Activated CD8-positive, alpha-beta memory T cell treated with anti-CD3 and anti-CD28 coated beads for 36 hours (primary cell): ENCODE results near the gene NLRP11. TPM values are rescaled to one million over a fixed set of nuclear protein-coding genes. Genes with fewer than 3 reads are reported as not detected.

Source experiments
- CTCF ChIA-PET: fragments of 350-600 bp; sonication (Branson Sonifier 250); formaldehyde crosslinking; loops from one replicate; lab custom pipeline; 2021; ENCODE audit warnings: antibody characterized with exemption; lab: Charles Lee
- POLR2A ChIA-PET: fragments of 350-600 bp; sonication (Branson Sonifier 250); formaldehyde crosslinking; loops from one replicate; lab custom pipeline; 2021; ENCODE audit warnings: antibody characterized with exemption; lab: Charles Lee
- total RNA-seq, 2 experiments: library from RNA; stranded (reverse); gene quantifications; one replicate each; pipeline ENCODE4 v1.2.3, GENCODE V29; 2021

The NLRP11 gene
- total RNA-seq: under 1 TPM in 1 of 2 experiments, not detected in 1; 0.06 TPM

- ChIA-PET CTCF (no interaction called here), POLR2A (no interaction called here)
Measured at GRCh38 chr19:55831846-55832245, at the start of gene NLRP11. Gene NLRP11 (minus strand): TSS chr19:55831999. CDS start chr19:55818174, 13,825 bp downstream.

- CTCF ChIA-PET: no interaction called here
- POLR2A ChIA-PET: no interaction called here
Measured at GRCh38 chr19:55877211-55877610, 45.4 kb upstream of the NLRP11 start.

DNA sequence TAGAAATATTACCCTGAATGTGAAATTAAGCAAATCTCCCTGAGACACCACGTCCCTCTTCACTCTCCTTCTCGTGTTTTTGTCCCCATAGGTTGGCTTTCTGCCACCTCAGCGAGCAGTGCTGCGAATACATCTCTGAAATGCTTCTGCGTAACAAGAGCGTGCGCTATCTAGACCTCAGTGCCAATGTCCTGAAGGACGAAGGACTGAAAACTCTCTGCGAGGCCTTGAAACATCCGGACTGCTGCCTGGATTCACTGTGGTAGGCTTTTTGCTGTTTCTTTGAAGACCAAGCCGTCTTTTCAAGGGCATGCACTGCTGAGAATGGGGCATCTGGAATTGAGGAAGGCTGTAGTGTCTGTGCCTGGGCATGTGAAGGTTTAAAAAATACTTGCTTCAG is 38.9 kb upstream of the NLRP11 start:
- POLR2A ChIA-PET: no interaction called here
- CTCF ChIA-PET: no interaction called here

- CTCF ChIA-PET: no interaction called here
Measured at GRCh38 chr19:55867101-55867500, 35.3 kb upstream of the NLRP11 start.

DNA sequence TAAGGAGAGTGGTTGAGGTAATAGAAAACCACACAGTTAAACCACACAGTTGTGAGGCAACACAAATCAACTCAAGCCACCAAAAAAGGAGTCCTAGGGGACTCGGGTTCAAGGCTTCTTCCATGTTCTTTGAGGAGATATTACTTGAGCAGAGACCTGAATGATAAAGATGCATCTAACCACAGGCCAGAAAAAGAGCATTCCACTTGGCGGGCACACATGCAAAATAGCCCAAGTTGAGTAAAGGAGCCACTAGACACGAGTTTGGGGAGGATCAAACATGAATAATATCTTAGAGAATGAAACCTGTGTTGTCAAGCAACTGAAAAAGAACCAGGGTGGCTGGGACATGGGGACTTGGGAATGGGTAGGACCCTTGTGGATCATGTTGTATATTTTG is 34.7 kb upstream of the NLRP11 start:
- ChIA-PET POLR2A (no interaction called here), CTCF (no interaction called here)

More at GRCh38 chr19:55867101-55867500, 35.3 kb upstream of the NLRP11 start:
- POLR2A ChIA-PET: no interaction called here

DNA sequence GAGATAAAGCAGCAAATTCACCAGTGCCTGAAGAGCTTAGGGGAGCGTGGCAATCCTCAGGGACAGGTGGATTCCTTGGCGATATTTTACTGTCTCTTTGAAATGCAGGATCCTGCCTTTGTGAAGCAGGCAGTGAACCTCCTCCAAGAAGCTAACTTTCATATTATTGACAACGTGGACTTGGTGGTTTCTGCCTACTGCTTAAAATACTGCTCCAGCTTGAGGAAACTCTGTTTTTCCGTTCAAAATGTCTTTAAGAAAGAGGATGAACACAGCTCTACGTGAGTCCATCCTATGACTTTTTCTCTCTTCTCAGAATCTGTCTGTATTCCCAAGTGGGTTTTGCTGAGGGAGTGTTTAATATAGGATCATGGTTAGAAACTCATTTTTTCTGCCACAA is 27.2 kb upstream of the NLRP11 start:
- ChIA-PET CTCF (no interaction called here), POLR2A (no interaction called here)

- ChIA-PET CTCF (no interaction called here), POLR2A (no interaction called here)
Measured at GRCh38 chr19:55858401-55858800, 26.6 kb upstream of the NLRP11 start.

DNA sequence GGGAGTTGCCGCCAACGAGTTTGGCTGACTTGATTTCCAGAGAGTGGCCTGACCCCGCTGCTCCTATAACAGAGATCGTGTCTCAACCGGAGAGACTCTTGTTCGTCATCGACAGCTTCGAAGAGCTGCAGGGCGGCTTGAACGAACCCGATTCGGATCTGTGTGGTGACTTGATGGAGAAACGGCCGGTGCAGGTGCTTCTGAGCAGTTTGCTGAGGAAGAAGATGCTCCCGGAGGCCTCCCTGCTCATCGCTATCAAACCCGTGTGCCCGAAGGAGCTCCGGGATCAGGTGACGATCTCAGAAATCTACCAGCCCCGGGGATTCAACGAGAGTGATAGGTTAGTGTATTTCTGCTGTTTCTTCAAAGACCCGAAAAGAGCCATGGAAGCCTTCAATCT is 26.2 kb upstream of the NLRP11 start:
- POLR2A ChIA-PET: no interaction called here
- CTCF ChIA-PET: no interaction called here

DNA sequence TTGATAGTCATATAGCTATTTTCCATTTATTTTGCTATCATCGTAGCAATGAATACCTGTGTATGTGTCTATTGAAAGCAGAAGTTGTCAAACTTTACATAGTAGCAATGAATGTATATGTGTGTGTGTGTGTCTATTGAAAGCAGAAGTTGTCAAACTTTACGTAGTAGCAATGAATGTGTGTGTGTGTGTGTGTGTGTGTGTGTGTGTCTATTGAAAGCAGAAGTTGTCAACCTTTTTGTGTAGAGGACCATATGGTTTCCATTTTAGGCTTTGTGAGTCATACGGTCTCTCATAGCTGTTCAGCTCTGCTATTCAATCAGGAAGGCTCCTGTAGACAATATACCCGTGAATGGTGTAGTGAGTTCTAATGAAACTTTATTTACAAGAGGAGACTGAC is 25.4 kb upstream of the NLRP11 start:
- POLR2A ChIA-PET: no interaction called here
- CTCF ChIA-PET: no interaction called here

DNA sequence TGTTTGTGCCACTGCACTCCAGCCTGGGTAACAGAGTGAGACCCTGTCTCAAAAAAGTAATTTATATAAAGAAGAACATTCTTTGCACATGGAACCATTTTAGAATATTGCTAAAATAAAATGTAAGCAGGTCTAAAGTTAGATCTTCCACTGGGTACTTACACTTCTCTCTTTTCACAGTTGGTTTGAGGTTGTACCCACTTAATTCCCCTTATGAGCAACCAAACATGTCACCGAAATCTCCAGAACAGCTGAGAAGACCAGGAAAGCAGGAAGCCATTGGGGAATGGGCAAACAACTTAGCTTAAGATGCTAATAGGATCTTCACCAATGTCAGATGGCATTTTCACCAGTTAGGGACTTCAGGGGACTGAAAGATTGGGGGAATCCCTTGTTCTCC is 23.4 kb upstream of the NLRP11 start:
- POLR2A ChIA-PET: no interaction called here

DNA sequence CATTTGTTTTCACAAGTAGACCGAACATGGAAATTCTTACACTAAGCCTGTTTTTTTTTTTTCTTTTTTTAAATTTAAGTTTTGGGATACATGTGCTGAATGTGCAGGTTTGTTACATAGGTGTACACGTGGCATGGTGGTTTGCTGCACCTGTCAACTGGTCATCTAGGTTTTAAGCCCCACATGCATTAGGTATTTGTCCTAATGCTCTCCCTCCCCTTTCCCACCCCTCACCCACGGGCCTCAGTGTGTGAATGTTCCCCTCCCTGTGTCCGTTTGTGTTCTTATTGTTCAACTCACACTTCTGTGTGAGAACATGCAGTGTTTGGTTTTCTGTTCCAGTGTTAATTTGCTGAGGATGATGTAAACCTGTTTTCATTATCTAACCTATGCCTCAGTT is 7.1 kb upstream of the NLRP11 start:
- ChIA-PET CTCF (no interaction called here), POLR2A (interaction anchor here (0.6 kb wide), 1 partner anchor 81 kb away, joined by 3 read pairs; no protein-coding TSS in a partner anchor)

More for the DNA sequence above, 23.4 kb upstream of the NLRP11 start:
- CTCF ChIA-PET: no interaction called here

- ChIA-PET CTCF (no interaction called here), POLR2A (no interaction called here)
Measured at GRCh38 chr19:55838251-55838650, 6.5 kb upstream of the NLRP11 start.

DNA sequence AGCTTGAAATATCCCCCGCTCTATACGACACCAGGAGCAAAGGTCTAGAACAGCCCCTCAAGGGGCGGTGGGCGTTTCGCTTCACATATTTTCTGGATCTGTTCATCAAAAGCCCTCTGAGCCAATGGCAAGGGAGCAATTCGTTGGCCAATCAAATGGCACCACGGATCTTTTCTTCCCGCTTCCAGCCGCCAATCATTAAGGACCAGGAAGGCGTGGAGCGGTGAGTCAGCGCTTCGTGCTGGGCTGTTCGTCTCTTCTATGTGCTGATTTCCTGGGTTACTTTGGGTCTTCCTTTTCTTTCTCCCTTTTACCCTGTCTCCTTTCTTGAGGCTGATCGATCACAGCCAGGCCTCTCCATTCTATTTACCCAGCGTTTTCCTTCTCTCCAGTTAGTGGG is 4.5 kb upstream of the NLRP11 start, which contains the start of gene NLRP4:
Gene NLRP4 (plus strand): TSS at position 201 of the 400 bp plus-strand sequence. CDS start 15,541 bp downstream, outside the sequence.
- POLR2A ChIA-PET: no interaction called here
- CTCF ChIA-PET: interaction anchor here (0.7 kb wide), 1 partner anchor 973 kb away, joined by 4 read pairs; no protein-coding TSS in a partner anchor

DNA sequence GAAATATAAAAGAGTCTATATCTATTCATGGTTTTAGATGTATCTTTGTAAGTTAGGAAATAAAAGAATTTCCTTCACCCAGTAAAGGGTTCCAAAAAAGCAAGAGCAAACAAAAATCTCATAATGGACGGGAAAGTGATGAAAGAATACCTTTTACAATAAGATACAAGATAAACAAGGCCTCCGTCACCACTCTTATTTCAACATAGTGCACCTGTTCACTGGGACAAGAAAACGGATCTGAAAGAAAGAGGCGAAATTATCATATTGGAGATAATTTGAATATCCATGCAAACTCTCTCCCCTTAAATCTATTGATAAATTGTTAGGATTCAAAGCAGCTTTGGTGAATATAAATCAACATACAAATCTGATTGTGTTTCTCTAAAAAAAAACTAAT is 877 bp upstream of the NLRP11 start:
- POLR2A ChIA-PET: no interaction called here
- CTCF ChIA-PET: no interaction called here

- ChIA-PET POLR2A (no interaction called here), CTCF (no interaction called here)
Measured at GRCh38 chr19:55830656-55831055, 1.1 kb downstream of the NLRP11 start.

DNA sequence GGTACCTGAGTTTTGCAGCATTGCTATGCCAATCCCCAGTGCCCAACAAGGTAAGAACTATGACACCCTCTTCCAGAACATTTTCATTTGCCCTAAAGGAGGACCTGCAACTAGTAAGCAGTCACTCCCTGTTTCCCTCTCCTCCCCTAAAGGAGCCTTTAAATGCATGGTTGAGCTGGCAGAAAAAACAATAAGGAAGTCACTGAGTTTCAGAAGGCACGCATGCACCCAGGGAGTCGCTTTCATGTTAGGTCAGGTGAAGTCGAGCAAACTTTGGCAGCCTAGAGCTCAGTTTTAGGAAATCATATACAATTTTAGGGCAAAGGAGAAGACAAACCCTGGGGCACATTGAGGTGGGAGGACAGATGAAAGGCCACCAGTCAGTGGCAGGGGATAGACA is 11.8 kb downstream of the NLRP11 start:
- POLR2A ChIA-PET: no interaction called here
- CTCF ChIA-PET: interaction anchor here (1.7 kb wide), 1 partner anchor 10 kb away, joined by 5 read pairs; no protein-coding TSS in a partner anchor

- POLR2A ChIA-PET: no interaction called here
- CTCF ChIA-PET: no interaction called here
Measured at GRCh38 chr19:55813906-55814305, 17.9 kb downstream of the NLRP11 start.

DNA sequence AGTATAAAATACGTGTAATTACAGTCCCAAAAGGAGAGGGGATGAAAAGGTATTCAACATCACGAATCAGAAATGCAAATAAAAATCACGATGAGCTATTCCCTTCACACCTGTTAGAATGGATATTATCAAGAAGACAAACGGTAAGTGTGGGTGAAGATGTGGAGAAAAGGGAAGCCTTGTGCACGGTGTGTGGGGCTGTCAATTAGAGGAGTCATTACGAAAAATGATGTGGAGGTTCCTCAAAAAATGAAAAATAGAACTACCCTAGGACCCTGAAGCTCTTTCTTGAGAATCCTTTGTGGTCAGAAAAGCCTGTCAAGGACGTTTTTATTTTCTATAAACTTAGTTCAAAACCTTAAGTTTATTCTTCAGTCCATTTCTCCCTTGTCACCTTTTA is 19.4 kb downstream of the NLRP11 start:
- CTCF ChIA-PET: no interaction called here
- POLR2A ChIA-PET: no interaction called here

- CTCF ChIA-PET: no interaction called here
Measured at GRCh38 chr19:55811340-55811739, 20.5 kb downstream of the NLRP11 start.

DNA sequence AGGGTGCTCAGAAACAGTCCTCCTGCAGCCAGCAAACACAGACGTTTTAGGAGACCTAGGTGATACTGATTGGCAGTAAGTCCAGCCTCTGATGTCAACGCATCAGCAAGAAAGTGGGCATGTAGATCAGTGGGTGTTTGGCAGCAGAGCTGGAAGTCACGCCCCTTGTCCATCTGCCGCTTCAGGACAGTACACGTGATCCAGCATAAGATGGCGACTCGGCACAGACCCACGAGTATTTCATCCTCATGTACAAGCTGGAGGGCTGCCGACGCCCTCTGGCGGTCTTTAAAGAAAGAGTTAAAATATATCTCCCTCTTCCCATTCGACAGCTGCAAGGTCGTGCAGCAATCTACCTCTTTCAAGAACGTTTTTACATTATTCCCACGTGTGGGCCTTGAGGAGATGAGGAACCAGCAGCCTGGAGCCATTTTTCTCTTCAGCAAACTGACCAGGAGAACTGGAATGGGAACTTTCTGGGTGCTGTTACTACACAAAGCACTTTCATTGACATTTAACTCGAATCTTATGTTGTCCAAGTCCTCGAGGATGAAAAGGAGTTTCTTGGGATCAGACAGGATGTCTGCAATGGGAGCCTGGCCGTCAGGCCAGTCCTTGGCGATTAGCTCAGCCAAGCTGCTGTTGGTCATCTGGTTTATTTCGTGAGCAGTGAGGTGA is 22.3 kb downstream of the NLRP11 start:
- ChIA-PET CTCF (interaction anchor here (1.2 to 1.9 kb wide), 3 partner anchors 11 to 178 kb away, joined by 5 to 7 read pairs (median 6); no protein-coding TSS in a partner anchor), POLR2A (interaction anchor here (0.6 kb wide), 1 partner anchor 748 kb away, joined by 4 read pairs; no protein-coding TSS in a partner anchor)

More at GRCh38 chr19:55811340-55811739, 20.5 kb downstream of the NLRP11 start:
- POLR2A ChIA-PET: no interaction called here

GRCh38 chr19:55802281-55802680 is 29.5 kb downstream of the NLRP11 start:
- ChIA-PET POLR2A (no interaction called here), CTCF (interaction anchor here (0.6 kb wide), 1 partner anchor 171 kb away, joined by 3 read pairs; no protein-coding TSS in a partner anchor)
